ENCODE data around the gene SERPINB11. TPM values are rescaled to one million over a fixed set of nuclear protein-coding genes. Genes with fewer than 3 reads are reported as not detected.

The SERPINB11 gene
- total RNA-seq, 4 donors from 2014 or later: not detected

- TF ChIP-seq, protein P1, sequence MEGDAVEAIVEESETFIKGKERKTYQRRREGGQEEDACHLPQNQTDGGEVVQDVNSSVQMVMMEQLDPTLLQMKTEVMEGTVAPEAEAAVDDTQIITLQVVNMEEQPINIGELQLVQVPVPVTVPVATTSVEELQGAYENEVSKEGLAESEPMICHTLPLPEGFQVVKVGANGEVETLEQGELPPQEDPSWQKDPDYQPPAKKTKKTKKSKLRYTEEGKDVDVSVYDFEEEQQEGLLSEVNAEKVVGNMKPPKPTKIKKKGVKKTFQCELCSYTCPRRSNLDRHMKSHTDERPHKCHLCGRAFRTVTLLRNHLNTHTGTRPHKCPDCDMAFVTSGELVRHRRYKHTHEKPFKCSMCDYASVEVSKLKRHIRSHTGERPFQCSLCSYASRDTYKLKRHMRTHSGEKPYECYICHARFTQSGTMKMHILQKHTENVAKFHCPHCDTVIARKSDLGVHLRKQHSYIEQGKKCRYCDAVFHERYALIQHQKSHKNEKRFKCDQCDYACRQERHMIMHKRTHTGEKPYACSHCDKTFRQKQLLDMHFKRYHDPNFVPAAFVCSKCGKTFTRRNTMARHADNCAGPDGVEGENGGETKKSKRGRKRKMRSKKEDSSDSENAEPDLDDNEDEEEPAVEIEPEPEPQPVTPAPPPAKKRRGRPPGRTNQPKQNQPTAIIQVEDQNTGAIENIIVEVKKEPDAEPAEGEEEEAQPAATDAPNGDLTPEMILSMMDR (IDR thresholded peaks at IDR 0.05): no peak
- DNase-seq (ENCODE audit: low spot score) (no peak), ATAC-seq (ENCODE audit: low FRiP score) (no peak)
Measured at GRCh38 chr18:63731215-63731614, 28.5 kb downstream of the SERPINB11 start.

DNA sequence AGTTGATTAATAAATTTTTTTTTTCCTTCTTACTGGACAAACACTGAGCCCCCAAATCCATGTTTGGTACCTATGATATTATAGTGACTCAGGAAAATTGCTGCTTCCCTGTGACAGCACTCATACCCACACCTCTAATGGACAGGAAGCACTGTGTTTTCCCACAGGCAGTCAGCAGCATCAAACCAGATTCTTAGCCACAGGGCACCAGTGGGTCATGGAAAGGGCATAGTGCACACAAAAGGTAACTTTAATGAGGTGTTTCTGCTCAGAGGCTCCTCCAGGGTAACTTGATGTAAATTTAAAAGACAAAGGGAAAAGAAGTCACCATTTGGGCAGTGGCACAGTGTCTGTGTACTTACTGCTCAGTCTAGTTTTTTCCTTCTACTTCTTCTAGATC, 34.1 kb downstream of the SERPINB11 start:
- ATAC-seq (ENCODE audit: low FRiP score) (no peak), DNase-seq (ENCODE audit: low spot score) (no peak)
- TF ChIP-seq, protein P1 (IDR thresholded peaks at IDR 0.05): no peak

DNA sequence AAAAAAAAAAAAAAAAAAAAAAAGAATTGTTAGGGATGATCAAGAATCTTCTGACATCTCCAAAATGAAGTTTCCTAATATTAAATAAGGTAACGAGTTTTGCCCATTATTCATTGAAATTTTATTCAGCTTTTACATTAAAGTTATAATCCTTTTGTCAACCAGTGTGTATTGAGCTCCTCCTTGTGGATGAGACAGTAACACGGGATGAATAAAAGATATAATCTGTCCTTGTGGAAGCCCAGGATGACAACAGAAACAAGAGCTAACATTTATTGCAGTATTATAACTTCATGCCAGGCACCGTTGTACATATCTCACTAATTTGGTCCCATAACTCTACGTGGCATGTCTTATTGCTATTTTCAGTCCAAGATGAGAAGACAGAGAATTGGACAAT, 39.0 kb downstream of the SERPINB11 start:
- no peak for ATAC-seq (ENCODE audit: low FRiP score)
- TF ChIP-seq, protein P1 (IDR thresholded peaks at IDR 0.05): no peak
- no peak for DNase-seq (ENCODE audit: low spot score)

- ATAC-seq (ENCODE audit: low FRiP score) (no peak), DNase-seq (ENCODE audit: low spot score) (no peak)
- TF ChIP-seq, protein P1 (IDR thresholded peaks at IDR 0.05): no peak
Measured at GRCh38 chr18:63747006-63747405, 44.2 kb downstream of the SERPINB11 start.

DNA sequence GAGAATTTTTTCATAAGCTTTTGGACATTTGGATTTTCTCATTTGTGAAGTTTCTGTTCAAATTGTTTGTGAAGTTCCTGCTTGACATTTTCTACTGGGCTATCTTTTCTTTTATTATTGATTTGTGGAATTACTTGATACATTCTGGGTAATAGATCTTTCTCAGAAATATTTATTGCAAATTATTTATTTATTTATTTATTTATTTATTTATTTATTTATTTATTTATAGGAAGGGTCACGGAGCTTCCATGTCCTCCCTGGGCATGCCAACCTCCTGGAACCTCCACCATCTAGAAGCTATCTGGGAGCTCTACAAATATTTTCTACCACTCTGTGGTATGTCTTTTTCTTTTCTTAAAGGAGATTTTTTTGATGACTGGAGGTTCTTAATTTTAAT, 46.7 kb downstream of the SERPINB11 start:
- TF ChIP-seq, protein P1 (IDR thresholded peaks at IDR 0.05): no peak
- DNase-seq (ENCODE audit: low spot score) (no peak), ATAC-seq (ENCODE audit: low FRiP score) (no peak)

GRCh38 chr18:63752636-63753035, 49.9 kb downstream of the SERPINB11 start:
- TF ChIP-seq, protein P1 (IDR thresholded peaks at IDR 0.05): no peak
- DNase-seq (ENCODE audit: low spot score) (no peak), ATAC-seq (ENCODE audit: low FRiP score) (no peak)

GRCh38 chr18:63753676-63754075, 50.9 kb downstream of the SERPINB11 start:
- TF ChIP-seq, protein P1 (IDR thresholded peaks at IDR 0.05): no peak
- ATAC-seq (ENCODE audit: low FRiP score) (no peak), DNase-seq (ENCODE audit: low spot score) (no peak)

Data from omental fat pad (tissue), 4 donors.